Stomach (tissue), 9 donors: Measurements from ENCODE around the gene SMARCC1. TPM values are rescaled to one million over a fixed set of nuclear protein-coding genes. Genes with fewer than 3 reads are reported as not detected.
"Not testable (repeated sequence)": the region's sequence is repeated elsewhere in the genome, so short reads cannot be mapped to it uniquely, and the experiment has no call there.

Source experiments
- DNase-seq, 2 donors: peaks; one replicate each; pipeline versions ENCODE4 v3.0.0 to v3.0.0-alpha.2; 2013 to 2019
- H3K27ac ChIP-seq, 5 donors: fragments of 200-600 bp in 4 of 5; sonication (generic) in 4 of 5; one replicate each; pipeline ENCODE4 v1.5.1; 2013 to 2019; ENCODE audit warnings: mild to moderate bottlenecking in 1 of 5, moderate library complexity in 1 of 5
- H3K27me3 ChIP-seq, 3 donors: fragments of 200-600 bp; sonication (generic); one replicate each; pipeline ENCODE4 v1.5.1; 2017 to 2019; ENCODE audit warnings: mixed run types in 1 of 3
- H3K36me3 ChIP-seq, 4 donors: fragments of 200-600 bp; sonication (generic); 1 replicate in 3 of 4; 2 replicates in 1 of 4; pipeline ENCODE4 v1.5.1; 2016 to 2019
- H3K4me1 ChIP-seq, 4 donors: fragments of 200-600 bp; sonication (generic); one replicate each; pipeline ENCODE4 v1.5.1; 2016 to 2019
- H3K4me3 ChIP-seq, 4 donors: fragments of 200-600 bp; sonication (generic) in 3 of 4; one replicate each; pipeline ENCODE4 v1.5.1; 2016 to 2019; ENCODE audit warnings: mild to moderate bottlenecking in 1 of 4
- H3K9me3 ChIP-seq, 4 donors: fragments of 200-600 bp; sonication (generic); one replicate each; pipeline ENCODE4 v1.5.1; 2016 to 2019
- CTCF ChIP-seq, 7 experiments: fragments of 450-650 bp in 4 of 7; fragments of 200-600 bp in 3 of 7; sonication (generic) in 3 of 7; IDR thresholded peaks; one replicate each; pipeline ENCODE4 v1.5.1; 2016 to 2019; ENCODE audit warnings: antibody characterized with exemption in 7 of 7, control low read depth in 2 of 7, mild to moderate bottlenecking in 1 of 7
- EP300 ChIP-seq: sonication (generic); formaldehyde crosslinking; IDR thresholded peaks from one replicate; pipeline ENCODE4 v1.6.1; 2017; ENCODE audit warnings: antibody characterized with exemption
- POLR2A ChIP-seq, 4 donors: fragments of 450-650 bp; IDR thresholded peaks; one replicate each; pipeline ENCODE4 v1.6.1; 2016; ENCODE audit warnings: antibody characterized with exemption in 4 of 4, control low read depth in 2 of 4, mild to moderate bottlenecking in 1 of 4, moderate library complexity in 1 of 4
- POLR2AphosphoS5 ChIP-seq, 3 donors: sonication (generic); formaldehyde crosslinking; IDR thresholded peaks; one replicate each; pipeline ENCODE4 v1.6.1; 2016; ENCODE audit warnings: antibody characterized with exemption in 3 of 3
- WGBS, 5 donors: extraction: QIAGEN DNeasy Blood & Tissue Kit in 3 of 5; methylation state at CpG; one replicate each; pipeline versions ENCODE4 v1.1.5 to v1.1.7; 2013 to 2018; 5-methylcytosine and 5-hydroxymethylcytosine counted together
- intact Hi-C: fragments of 100-400 bp; cut with DNase I; formaldehyde crosslinking; loops from one replicate; pipeline ENCODE4 v1.15.1; 2023; ENCODE audit warnings: low total_unique reads
- polyA plus RNA-seq, 3 donors: library from polyadenylated mRNA; stranded (reverse); fragments of 200-250 nt; gene quantifications; one replicate each; pipeline ENCODE4 v1.2.3, GENCODE V29; 2013
- total RNA-seq, 5 donors: library from RNA; depleted of rRNA; stranded (reverse); fragments of >200 nt; gene quantifications; one replicate each; pipeline versions ENCODE4 v1.1.0 to v1.2.3, GENCODE V29; 2014 to 2016
- donor health status: healthy with polysubstance abuse.
- donor health status: Bipolar disorder and iron deficiency.
- donor health status: healthy.

The SMARCC1 gene
- total and polyA plus RNA-seq, 8 donors: 8.6 to 64.3 (median 27.3) TPM

DNA sequence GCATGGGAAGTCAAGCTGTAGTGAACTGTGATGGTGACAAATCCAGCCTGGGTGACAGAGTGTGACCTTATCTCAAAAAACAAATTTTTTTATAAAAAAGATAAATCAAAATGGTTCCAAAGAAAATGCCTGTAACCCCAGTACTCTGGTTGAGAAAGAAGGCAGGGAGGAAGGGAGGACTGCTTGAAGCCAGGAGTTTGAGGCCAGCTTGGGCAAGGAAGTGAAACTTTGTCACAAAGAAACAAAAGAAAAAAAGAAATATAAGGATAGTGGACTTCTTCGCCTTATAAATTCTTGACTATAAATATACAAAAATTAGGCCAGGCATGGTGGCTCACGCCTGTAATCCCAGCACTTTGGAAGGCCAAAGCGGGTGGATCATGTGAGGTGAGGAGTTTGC is 34.1 kb downstream of the SMARCC1 start:
- Histone ChIP-seq H3K27ac (no peak overlapping the region), H3K4me3 (no peak overlapping the region), H3K27me3 (no peaks in the 10 kb centered on the region), H3K36me3 (peaks cover 6 to 46% (median 37%) of the 10 kb centered on the region in 4 donors), H3K4me1 (peaks cover 0 to 8% (median 5%) of the 10 kb centered on the region in 4 donors), H3K9me3 (no peaks in the 10 kb centered on the region)
- 93 to 98% (median 94%) methylated on average over 3 of the region's 3 CpGs for WGBS, 5 donors
- peak in 1 of 2 donors; percentile 8 for DNase-seq
- TF ChIP-seq POLR2A (IDR thresholded peaks at IDR 0.05) (no peak), CTCF (IDR thresholded peaks at IDR 0.05) (no peak), EP300 (no peak), POLR2AphosphoS5 (IDR thresholded peaks at IDR 0.05) (no peak)
- intact Hi-C loops: no loop called here

DNA sequence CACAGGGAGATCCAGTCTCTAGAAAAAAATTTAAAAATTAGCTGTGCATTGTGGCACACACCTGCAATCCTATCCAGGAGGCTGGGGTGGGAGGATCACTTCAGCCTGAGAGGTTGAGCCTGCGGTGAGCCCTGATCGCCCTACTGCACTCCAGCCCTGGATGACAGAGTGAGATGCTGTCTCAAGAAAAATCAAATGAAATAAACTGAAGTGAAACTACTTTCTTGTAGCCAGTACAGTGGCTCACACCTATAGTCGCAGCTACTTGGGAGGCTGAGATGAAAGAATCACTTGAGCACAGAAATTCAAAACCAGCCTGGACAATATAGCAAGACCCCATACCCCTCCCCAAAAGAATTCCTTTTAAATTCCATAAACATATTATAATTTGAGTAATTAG is 35.4 kb downstream of the SMARCC1 start:
- 95 to 100% (median 95%) methylated on average over 3 of the region's 3 CpGs for WGBS, 5 donors
- TF ChIP-seq POLR2A (IDR thresholded peaks at IDR 0.05) (no peak), POLR2AphosphoS5 (IDR thresholded peaks at IDR 0.05) (no peak), EP300 (no peak), CTCF (IDR thresholded peaks at IDR 0.05) (no peak)
- Histone ChIP-seq H3K36me3 (peaks cover 6 to 38% (median 32%) of the 10 kb centered on the region in 4 donors), H3K27ac (no peak overlapping the region), H3K4me3 (no peak overlapping the region), H3K9me3 (no peaks in the 10 kb centered on the region), H3K27me3 (no peaks in the 10 kb centered on the region), H3K4me1 (peaks cover 0 to 16% (median 7%) of the 10 kb centered on the region in 4 donors)
- intact Hi-C loops: no loop called here
- DNase-seq: no peak

- H3K4me3 ChIP-seq: no peak overlapping the region
- H3K9me3 ChIP-seq: no peaks in the 10 kb centered on the region
- DNase-seq: no peak
- H3K36me3 ChIP-seq: peaks cover 6 to 29% (median 24%) of the 10 kb centered on the region in 4 donors
- peaks cover 0 to 16% (median 7%) of the 10 kb centered on the region in 4 donors for H3K4me1 ChIP-seq
- no peak for TF ChIP-seq EP300
- no peak for TF ChIP-seq CTCF (IDR thresholded peaks at IDR 0.05)
- TF ChIP-seq POLR2AphosphoS5 (IDR thresholded peaks at IDR 0.05): no peak
- TF ChIP-seq POLR2A (IDR thresholded peaks at IDR 0.05): no peak
- WGBS, 5 donors: 89 to 97% (median 95%) methylated on average over 5 of the region's 5 CpGs
- H3K27ac ChIP-seq: no peak overlapping the region
- no peaks in the 10 kb centered on the region for H3K27me3 ChIP-seq
- intact Hi-C loops: no loop called here
Observed at GRCh38 chr3:47743855-47744254, 37.8 kb downstream of the SMARCC1 start.

DNA sequence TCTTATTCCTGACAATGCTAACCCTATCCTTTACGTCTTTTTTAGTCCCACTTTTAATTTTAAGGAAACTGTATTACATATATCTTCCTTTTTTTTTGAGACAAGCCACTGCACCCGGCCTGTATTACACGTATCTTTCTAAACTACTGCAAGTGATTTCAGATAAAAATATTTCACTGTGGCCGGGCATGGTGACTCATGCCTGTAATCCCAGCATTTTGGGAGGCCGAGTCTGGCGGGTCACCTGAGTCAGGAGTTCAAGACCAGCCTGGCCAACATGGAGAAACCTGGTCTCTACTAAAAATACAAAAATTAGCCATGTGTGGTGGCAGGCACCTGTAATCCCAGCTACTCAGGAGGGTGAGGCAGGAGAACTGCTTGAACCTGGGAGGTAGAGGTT is 38.3 kb downstream of the SMARCC1 start:
- WGBS, 5 donors: 43 to 68% (median 62%) methylated on average over 6 of the region's 6 CpGs
- H3K27ac ChIP-seq, H3K27me3 ChIP-seq, H3K4me3 ChIP-seq, DNase-seq, intact Hi-C loops, H3K9me3 ChIP-seq: not testable (repeated sequence)
- Histone ChIP-seq H3K36me3 (peaks cover 6 to 29% (median 24%) of the 10 kb centered on the region in 4 donors), H3K4me1 (peaks cover 0 to 16% (median 7%) of the 10 kb centered on the region in 4 donors)

- no peak for TF ChIP-seq POLR2AphosphoS5 (IDR thresholded peaks at IDR 0.05)
- TF ChIP-seq POLR2A (IDR thresholded peaks at IDR 0.05): no peak
- TF ChIP-seq EP300: no peak
- no peak for TF ChIP-seq CTCF (IDR thresholded peaks at IDR 0.05)
- Histone ChIP-seq H3K4me1 (peaks cover 0 to 16% (median 7%) of the 10 kb centered on the region in 4 donors), H3K4me3 (no peak overlapping the region), H3K27ac (no peak overlapping the region), H3K27me3 (no peaks in the 10 kb centered on the region), H3K36me3 (peaks cover 6 to 39% (median 33%) of the 10 kb centered on the region in 4 donors), H3K9me3 (no peaks in the 10 kb centered on the region)
- WGBS, 5 donors: 28 to 59% (median 45%) methylated on average over 2 of the region's 2 CpGs
- intact Hi-C loops: no loop called here
- no peak for DNase-seq
Observed at GRCh38 chr3:47741925-47742324, 39.8 kb downstream of the SMARCC1 start.
